ENCODE measurements around the gene ACTR5. TPM values are rescaled to one million over a fixed set of nuclear protein-coding genes. Genes with fewer than 3 reads are reported as not detected.
"Not testable (repeated sequence)": the region's sequence is repeated elsewhere in the genome, so short reads cannot be mapped to it uniquely, and the experiment has no call there.

Gene ACTR5
- polyA plus RNA-seq, 1 donor from 2014 or later: 23.3 TPM

DNA sequence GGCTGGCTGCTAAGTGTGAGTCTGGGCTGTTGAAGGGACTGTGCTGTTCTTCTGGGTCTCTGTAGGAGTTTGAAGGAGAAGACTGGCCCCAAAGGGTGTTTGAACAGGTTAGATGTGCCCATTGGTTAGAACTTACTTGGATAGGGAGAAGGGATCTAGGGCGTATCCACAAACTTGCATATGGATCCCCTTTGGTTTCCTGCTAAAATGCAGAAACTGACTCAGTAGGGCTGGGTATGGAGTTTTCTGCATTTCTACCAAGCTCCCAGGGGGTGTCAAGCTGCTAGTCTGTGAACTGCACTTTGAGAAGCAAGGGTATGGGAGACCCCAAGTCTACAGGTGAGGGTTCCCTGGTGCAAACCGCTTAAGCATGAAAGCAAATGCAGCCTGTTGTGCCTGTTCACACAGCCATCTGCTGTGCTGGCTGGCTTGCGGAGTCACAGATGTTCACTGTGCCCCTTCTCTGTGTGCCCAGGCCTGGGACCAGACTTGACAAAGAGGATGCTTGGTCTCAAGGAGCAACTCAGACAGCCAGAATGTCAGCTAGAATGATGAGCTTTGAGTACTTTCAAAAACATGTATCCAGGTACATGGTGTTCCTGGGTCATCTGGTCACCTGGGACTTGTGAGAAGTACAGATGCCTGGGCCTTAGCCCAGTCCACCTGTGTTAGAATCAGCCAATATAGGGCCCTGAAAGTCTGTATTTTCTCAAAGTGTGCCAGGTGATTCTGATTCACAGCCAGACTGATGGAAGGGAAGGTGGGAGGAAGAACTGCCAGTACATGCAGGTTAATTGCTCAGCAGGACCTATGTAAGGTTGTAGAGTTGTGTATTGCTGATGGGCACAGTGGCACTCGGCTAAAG, 64.7 kb downstream of the ACTR5 start:
- Histone ChIP-seq H4K20me1 (ENCODE audit: insufficient read depth) (no peaks in the 10 kb centered on the region), H3K4me3 (ENCODE audit: low read length) (no peak overlapping the region), H3K27ac (ENCODE audit: low read length) (no peak overlapping the region), H3K79me2 (replicated peaks; ENCODE audit: insufficient read depth, low read length) (no peaks in the 10 kb centered on the region), H3K9me2 (ENCODE audit: insufficient read depth, low read length) (no peaks in the 10 kb centered on the region), H2AFZ (ENCODE audit: low read depth, low read length) (no peak overlapping the region), H3K36me3 (ENCODE audit: insufficient read depth, low read length) (no peaks in the 10 kb centered on the region), H3K9ac (ENCODE audit: low read length) (no peak overlapping the region), H3K9me3 (ENCODE audit: low read length) (no peaks in the 10 kb centered on the region), H3F3A (ENCODE audit: insufficient read depth, low read length, poor library complexity, severe bottlenecking) (no peaks in the 10 kb centered on the region), H3K27me3 (ENCODE audit: insufficient read depth, low read depth, low read length) (peaks cover 4% of the 10 kb centered on the region), H3K4me2 (ENCODE audit: low read length) (no peak overlapping the region)
- TF ChIP-seq TAF1 (IDR thresholded peaks at IDR 0.05; ENCODE audit: low read depth) (no peak), EZH2 (IDR thresholded peaks at IDR 0.05; ENCODE audit: borderline replicate concordance, insufficient read depth, low read length, poor library complexity, severe bottlenecking) (no peak), RAD21 (conservative IDR thresholded peaks at IDR 0.05) (no peak), POLR2AphosphoS5 (IDR thresholded peaks at IDR 0.05) (no peak), EP300 (conservative IDR thresholded peaks at IDR 0.05; ENCODE audit: poor library complexity, severe bottlenecking) (no peak), MXI1 (conservative IDR thresholded peaks at IDR 0.05; ENCODE audit: poor library complexity, severe bottlenecking) (no peak), SMC3 (conservative IDR thresholded peaks at IDR 0.05; ENCODE audit: poor library complexity) (no peak)
- TF ChIP-seq, protein P1, sequence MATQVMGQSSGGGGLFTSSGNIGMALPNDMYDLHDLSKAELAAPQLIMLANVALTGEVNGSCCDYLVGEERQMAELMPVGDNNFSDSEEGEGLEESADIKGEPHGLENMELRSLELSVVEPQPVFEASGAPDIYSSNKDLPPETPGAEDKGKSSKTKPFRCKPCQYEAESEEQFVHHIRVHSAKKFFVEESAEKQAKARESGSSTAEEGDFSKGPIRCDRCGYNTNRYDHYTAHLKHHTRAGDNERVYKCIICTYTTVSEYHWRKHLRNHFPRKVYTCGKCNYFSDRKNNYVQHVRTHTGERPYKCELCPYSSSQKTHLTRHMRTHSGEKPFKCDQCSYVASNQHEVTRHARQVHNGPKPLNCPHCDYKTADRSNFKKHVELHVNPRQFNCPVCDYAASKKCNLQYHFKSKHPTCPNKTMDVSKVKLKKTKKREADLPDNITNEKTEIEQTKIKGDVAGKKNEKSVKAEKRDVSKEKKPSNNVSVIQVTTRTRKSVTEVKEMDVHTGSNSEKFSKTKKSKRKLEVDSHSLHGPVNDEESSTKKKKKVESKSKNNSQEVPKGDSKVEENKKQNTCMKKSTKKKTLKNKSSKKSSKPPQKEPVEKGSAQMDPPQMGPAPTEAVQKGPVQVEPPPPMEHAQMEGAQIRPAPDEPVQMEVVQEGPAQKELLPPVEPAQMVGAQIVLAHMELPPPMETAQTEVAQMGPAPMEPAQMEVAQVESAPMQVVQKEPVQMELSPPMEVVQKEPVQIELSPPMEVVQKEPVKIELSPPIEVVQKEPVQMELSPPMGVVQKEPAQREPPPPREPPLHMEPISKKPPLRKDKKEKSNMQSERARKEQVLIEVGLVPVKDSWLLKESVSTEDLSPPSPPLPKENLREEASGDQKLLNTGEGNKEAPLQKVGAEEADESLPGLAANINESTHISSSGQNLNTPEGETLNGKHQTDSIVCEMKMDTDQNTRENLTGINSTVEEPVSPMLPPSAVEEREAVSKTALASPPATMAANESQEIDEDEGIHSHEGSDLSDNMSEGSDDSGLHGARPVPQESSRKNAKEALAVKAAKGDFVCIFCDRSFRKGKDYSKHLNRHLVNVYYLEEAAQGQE (IDR thresholded peaks at IDR 0.05; ENCODE audit: borderline replicate concordance): no peak
- TF ChIP-seq, protein P2, sequence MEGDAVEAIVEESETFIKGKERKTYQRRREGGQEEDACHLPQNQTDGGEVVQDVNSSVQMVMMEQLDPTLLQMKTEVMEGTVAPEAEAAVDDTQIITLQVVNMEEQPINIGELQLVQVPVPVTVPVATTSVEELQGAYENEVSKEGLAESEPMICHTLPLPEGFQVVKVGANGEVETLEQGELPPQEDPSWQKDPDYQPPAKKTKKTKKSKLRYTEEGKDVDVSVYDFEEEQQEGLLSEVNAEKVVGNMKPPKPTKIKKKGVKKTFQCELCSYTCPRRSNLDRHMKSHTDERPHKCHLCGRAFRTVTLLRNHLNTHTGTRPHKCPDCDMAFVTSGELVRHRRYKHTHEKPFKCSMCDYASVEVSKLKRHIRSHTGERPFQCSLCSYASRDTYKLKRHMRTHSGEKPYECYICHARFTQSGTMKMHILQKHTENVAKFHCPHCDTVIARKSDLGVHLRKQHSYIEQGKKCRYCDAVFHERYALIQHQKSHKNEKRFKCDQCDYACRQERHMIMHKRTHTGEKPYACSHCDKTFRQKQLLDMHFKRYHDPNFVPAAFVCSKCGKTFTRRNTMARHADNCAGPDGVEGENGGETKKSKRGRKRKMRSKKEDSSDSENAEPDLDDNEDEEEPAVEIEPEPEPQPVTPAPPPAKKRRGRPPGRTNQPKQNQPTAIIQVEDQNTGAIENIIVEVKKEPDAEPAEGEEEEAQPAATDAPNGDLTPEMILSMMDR (IDR thresholded peaks at IDR 0.05; ENCODE audit: poor library complexity, severe bottlenecking): no peak

DNA sequence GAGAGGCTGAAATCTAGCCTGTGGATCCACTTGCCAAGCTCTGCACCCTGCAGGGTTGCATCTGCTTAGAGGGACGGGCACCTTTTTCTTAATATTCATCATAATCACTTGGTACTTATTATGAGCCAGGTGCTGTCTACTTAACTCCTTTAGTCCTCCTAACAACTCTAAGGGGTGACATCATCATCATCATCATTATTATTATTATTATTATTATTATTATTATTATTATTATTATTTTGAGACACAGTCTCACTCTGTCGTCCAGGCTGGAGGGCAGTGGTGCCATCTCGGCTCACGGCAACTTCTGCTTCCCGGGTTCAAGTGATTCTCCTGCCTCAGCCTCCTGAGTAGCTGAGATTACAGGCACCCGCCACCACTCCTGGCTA, 65.3 kb downstream of the ACTR5 start:
- not testable (repeated sequence) for H3K9me3 ChIP-seq (ENCODE audit: low read length); H3F3A ChIP-seq (ENCODE audit: insufficient read depth, low read length, poor library complexity, severe bottlenecking); H3K4me3 ChIP-seq (ENCODE audit: low read length); H3K4me2 ChIP-seq (ENCODE audit: low read length); H3K79me2 ChIP-seq (replicated peaks; ENCODE audit: insufficient read depth, low read length); H3K9ac ChIP-seq (ENCODE audit: low read length); H3K27me3 ChIP-seq (ENCODE audit: insufficient read depth, low read depth, low read length); H3K36me3 ChIP-seq (ENCODE audit: insufficient read depth, low read length); H3K9me2 ChIP-seq (ENCODE audit: insufficient read depth, low read length); H3K27ac ChIP-seq (ENCODE audit: low read length); H2AFZ ChIP-seq (ENCODE audit: low read depth, low read length); H4K20me1 ChIP-seq (ENCODE audit: insufficient read depth)

Data from neural cell (in vitro differentiated cells).